Ecto neural progenitor cell (in vitro differentiated cells): Measurements from ENCODE around the gene CNOT6.
A peak's percentile ranks its signal among the peaks of the same experiment; 100 is the strongest.
"Not testable (repeated sequence)": the region's sequence is repeated elsewhere in the genome, so short reads cannot be mapped to it uniquely, and the experiment has no call there.

Experiments used
- DNase-seq: peaks from one replicate; pipeline ENCODE4 v3.0.0-alpha.2; 2018; ENCODE audit warnings: low spot score

Gene CNOT6

GRCh38 chr5:180471866-180472265, 22.3 kb upstream of the CNOT6 start:
- no peak for DNase-seq

- no peak for DNase-seq
Observed at GRCh38 chr5:180472269-180472668, 21.9 kb upstream of the CNOT6 start.

- not testable (repeated sequence) for DNase-seq
Observed at GRCh38 chr5:180473386-180473785, 20.8 kb upstream of the CNOT6 start.

GRCh38 chr5:180474569-180474968, 19.6 kb upstream of the CNOT6 start:
- DNase-seq = no peak

GRCh38 chr5:180475969-180476524, 18.1 kb upstream of the CNOT6 start:
- DNase-seq = not testable (repeated sequence)

- no peak for DNase-seq
Observed at GRCh38 chr5:180484813-180485212, 9.4 kb upstream of the CNOT6 start.

GRCh38 chr5:180486636-180487149, 7.5 kb upstream of the CNOT6 start:
- DNase-seq = no peak

GRCh38 chr5:180487556-180487955, 6.6 kb upstream of the CNOT6 start:
- no peak for DNase-seq

- DNase-seq = no peak
Observed at GRCh38 chr5:180491496-180491895, 2.7 kb upstream of the CNOT6 start.

- no peak for DNase-seq
Observed at GRCh38 chr5:180492226-180492903, 1.8 kb upstream of the CNOT6 start.

- DNase-seq = peak; percentile 70
Observed at GRCh38 chr5:180494510-180495181, 467 bp downstream of the CNOT6 start.

GRCh38 chr5:180495292-180495691, 1.1 kb downstream of the CNOT6 start:
- DNase-seq = no peak

GRCh38 chr5:180495991-180496741, 2.0 kb downstream of the CNOT6 start:
- no peak for DNase-seq

GRCh38 chr5:180496806-180497205, 2.6 kb downstream of the CNOT6 start:
- DNase-seq = not testable (repeated sequence)

- DNase-seq = not testable (repeated sequence)
Observed at GRCh38 chr5:180497865-180498264, 3.7 kb downstream of the CNOT6 start.

- DNase-seq = no peak
Observed at GRCh38 chr5:180498378-180498777, 4.2 kb downstream of the CNOT6 start.

GRCh38 chr5:180499684-180500083, 5.5 kb downstream of the CNOT6 start:
- no peak for DNase-seq

- DNase-seq = not testable (repeated sequence)
Observed at GRCh38 chr5:180500300-180500699, 6.1 kb downstream of the CNOT6 start.

GRCh38 chr5:180507661-180508060, 13.5 kb downstream of the CNOT6 start:
- no peak for DNase-seq

GRCh38 chr5:180515294-180515693, 21.1 kb downstream of the CNOT6 start:
- no peak for DNase-seq

GRCh38 chr5:180515974-180516373, 21.8 kb downstream of the CNOT6 start:
- DNase-seq = not testable (repeated sequence)

GRCh38 chr5:180516440-180516839, 22.3 kb downstream of the CNOT6 start:
- DNase-seq = no peak
